Sigmoid colon (tissue), 7 donors: ENCODE results near the gene DMRT3. TPM values are rescaled to one million over a fixed set of nuclear protein-coding genes. Genes with fewer than 3 reads are reported as not detected.

ENCODE experiments used
- polyA plus RNA-seq, 3 donors: library from polyadenylated mRNA; stranded (reverse); fragments of 200-250 nt; gene quantifications; one replicate each; pipeline ENCODE4 v1.2.3, GENCODE V29; 2013
- small RNA-seq, 3 donors: library from RNA; depleted of rRNA; stranded (forward); fragments of <200 nt; gene quantifications; one replicate each; pipeline ENCODE3, GENCODE V24; 2016
- total RNA-seq, 4 donors: library from RNA; depleted of rRNA; stranded (reverse); fragments of >200 nt; gene quantifications; one replicate each; pipeline ENCODE4 v1.1.0, GENCODE V29; 2016
- donor health status: healthy with polysubstance abuse.
- donor health status: Bipolar disorder and iron deficiency.
- donor health status: healthy.

Gene DMRT3
- total and polyA plus RNA-seq, 7 donors = not detected

Small RNA genes lying within 50 kb of the gene (small RNA-seq; reads per million reads assigned to genes)
- 0 reads per million in 3 donors for gene RNU6-1073P

Other genes starting within 250 kb of the DMRT3 start
- gene DMRT1, start 135.0 kb upstream of the DMRT3 start, total RNA-seq = not detected
- gene DMRT1, start 135.0 kb upstream of the DMRT3 start, polyA plus RNA-seq = under 1 TPM in 1 of 3 donors, not detected in 2; 0.60 TPM
- 1 to 10 TPM in 1 of 4 donors, under 1 TPM in 2, not detected in 1; 0.33 to 3.9 (median 0.36) TPM for gene DMRT2, start 73.7 kb downstream of the DMRT3 start, total RNA-seq
- gene DMRT2, start 73.7 kb downstream of the DMRT3 start, polyA plus RNA-seq = 1 to 10 TPM; 1.8 to 5.8 (median 2.1) TPM